ENCODE results near the gene ADARB2.
"Not testable (repeated sequence)": the region's sequence is repeated elsewhere in the genome, so short reads cannot be mapped to it uniquely, and the experiment has no call there.

ADARB2 gene

GRCh38 chr10:1159131-1160061 is 577.9 kb downstream of the ADARB2 start:
- ChIA-PET POLR2A (interaction anchor here (0.6 kb wide), 1 partner anchor 35 kb away, joined by 3 read pairs; no protein-coding TSS in a partner anchor), CTCF (interaction anchor here (0.7 to 1.1 kb wide), 2 partner anchors 48 to 1885 kb away, joined by 3 to 5 read pairs; no protein-coding TSS in a partner anchor)
- TF ChIP-seq ZNF548 (tag by site-specific recombination; IDR thresholded peaks at IDR 0.05) (no peak), AEBP2 (tag by site-specific recombination; IDR thresholded peaks at IDR 0.05; ENCODE audit: borderline replicate concordance) (no peak), ZNF394 (tag by site-specific recombination; IDR thresholded peaks at IDR 0.05; ENCODE audit: borderline replicate concordance) (no peak)
- TF ChIP-seq, protein P1, sequence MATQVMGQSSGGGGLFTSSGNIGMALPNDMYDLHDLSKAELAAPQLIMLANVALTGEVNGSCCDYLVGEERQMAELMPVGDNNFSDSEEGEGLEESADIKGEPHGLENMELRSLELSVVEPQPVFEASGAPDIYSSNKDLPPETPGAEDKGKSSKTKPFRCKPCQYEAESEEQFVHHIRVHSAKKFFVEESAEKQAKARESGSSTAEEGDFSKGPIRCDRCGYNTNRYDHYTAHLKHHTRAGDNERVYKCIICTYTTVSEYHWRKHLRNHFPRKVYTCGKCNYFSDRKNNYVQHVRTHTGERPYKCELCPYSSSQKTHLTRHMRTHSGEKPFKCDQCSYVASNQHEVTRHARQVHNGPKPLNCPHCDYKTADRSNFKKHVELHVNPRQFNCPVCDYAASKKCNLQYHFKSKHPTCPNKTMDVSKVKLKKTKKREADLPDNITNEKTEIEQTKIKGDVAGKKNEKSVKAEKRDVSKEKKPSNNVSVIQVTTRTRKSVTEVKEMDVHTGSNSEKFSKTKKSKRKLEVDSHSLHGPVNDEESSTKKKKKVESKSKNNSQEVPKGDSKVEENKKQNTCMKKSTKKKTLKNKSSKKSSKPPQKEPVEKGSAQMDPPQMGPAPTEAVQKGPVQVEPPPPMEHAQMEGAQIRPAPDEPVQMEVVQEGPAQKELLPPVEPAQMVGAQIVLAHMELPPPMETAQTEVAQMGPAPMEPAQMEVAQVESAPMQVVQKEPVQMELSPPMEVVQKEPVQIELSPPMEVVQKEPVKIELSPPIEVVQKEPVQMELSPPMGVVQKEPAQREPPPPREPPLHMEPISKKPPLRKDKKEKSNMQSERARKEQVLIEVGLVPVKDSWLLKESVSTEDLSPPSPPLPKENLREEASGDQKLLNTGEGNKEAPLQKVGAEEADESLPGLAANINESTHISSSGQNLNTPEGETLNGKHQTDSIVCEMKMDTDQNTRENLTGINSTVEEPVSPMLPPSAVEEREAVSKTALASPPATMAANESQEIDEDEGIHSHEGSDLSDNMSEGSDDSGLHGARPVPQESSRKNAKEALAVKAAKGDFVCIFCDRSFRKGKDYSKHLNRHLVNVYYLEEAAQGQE (tag by site-specific recombination; IDR thresholded peaks at IDR 0.05): no peak
- TF ChIP-seq, protein P2, sequence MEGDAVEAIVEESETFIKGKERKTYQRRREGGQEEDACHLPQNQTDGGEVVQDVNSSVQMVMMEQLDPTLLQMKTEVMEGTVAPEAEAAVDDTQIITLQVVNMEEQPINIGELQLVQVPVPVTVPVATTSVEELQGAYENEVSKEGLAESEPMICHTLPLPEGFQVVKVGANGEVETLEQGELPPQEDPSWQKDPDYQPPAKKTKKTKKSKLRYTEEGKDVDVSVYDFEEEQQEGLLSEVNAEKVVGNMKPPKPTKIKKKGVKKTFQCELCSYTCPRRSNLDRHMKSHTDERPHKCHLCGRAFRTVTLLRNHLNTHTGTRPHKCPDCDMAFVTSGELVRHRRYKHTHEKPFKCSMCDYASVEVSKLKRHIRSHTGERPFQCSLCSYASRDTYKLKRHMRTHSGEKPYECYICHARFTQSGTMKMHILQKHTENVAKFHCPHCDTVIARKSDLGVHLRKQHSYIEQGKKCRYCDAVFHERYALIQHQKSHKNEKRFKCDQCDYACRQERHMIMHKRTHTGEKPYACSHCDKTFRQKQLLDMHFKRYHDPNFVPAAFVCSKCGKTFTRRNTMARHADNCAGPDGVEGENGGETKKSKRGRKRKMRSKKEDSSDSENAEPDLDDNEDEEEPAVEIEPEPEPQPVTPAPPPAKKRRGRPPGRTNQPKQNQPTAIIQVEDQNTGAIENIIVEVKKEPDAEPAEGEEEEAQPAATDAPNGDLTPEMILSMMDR (tag by site-specific recombination; IDR thresholded peaks at IDR 0.05): no peak
- Histone ChIP-seq H3K27ac (ENCODE audit: extremely low read depth, low read depth, low read length) (no peak overlapping the region), H3K36me3 (ENCODE audit: control insufficient read depth in 2 of 2, insufficient read depth in 1 of 2, low read length in 2 of 2) (no peaks in the 10 kb centered on the region), H3K4me1 (ENCODE audit: control insufficient read depth, insufficient read depth, low read length) (no peaks in the 10 kb centered on the region), H3K9me3 (ENCODE audit: control insufficient read depth, insufficient read depth, low read depth, low read length) (no peaks in the 10 kb centered on the region), H3K4me3 (ENCODE audit: low read depth, low read length) (no peak overlapping the region)

GRCh38 chr10:1158536-1158935 is 578.8 kb downstream of the ADARB2 start:
- H3K9me3 ChIP-seq (ENCODE audit: control insufficient read depth, insufficient read depth, low read depth, low read length); H3K27ac ChIP-seq (ENCODE audit: extremely low read depth, low read depth, low read length); H3K4me3 ChIP-seq (ENCODE audit: low read depth, low read length); H3K4me1 ChIP-seq (ENCODE audit: control insufficient read depth, insufficient read depth, low read length); H3K36me3 ChIP-seq (ENCODE audit: control insufficient read depth in 2 of 2, insufficient read depth in 1 of 2, low read length in 2 of 2): not testable (repeated sequence)
- POLR2A ChIA-PET: interaction anchor here (0.6 kb wide), 1 partner anchor 34 kb away, joined by 3 read pairs; no protein-coding TSS in a partner anchor
- CTCF ChIA-PET: interaction anchor here (1.1 kb wide), 1 partner anchor 47 kb away, joined by 3 read pairs; no protein-coding TSS in a partner anchor

- POLR2A ChIA-PET: no interaction called here
- H3K9me3 ChIP-seq (ENCODE audit: control insufficient read depth, insufficient read depth, low read depth, low read length): no peaks in the 10 kb centered on the region
- H3K27ac ChIP-seq (ENCODE audit: extremely low read depth, low read depth, low read length): no peak overlapping the region
- H3K4me3 ChIP-seq (ENCODE audit: low read depth, low read length): no peak overlapping the region
- H3K4me1 ChIP-seq (ENCODE audit: control insufficient read depth, insufficient read depth, low read length): no peaks in the 10 kb centered on the region
- CTCF ChIA-PET: interaction anchor here (1.1 kb wide), 1 partner anchor 47 kb away, joined by 3 read pairs; no protein-coding TSS in a partner anchor
- H3K36me3 ChIP-seq (ENCODE audit: control insufficient read depth in 2 of 2, insufficient read depth in 1 of 2, low read length in 2 of 2): no peaks in the 10 kb centered on the region
- TF ChIP-seq, protein P3, sequence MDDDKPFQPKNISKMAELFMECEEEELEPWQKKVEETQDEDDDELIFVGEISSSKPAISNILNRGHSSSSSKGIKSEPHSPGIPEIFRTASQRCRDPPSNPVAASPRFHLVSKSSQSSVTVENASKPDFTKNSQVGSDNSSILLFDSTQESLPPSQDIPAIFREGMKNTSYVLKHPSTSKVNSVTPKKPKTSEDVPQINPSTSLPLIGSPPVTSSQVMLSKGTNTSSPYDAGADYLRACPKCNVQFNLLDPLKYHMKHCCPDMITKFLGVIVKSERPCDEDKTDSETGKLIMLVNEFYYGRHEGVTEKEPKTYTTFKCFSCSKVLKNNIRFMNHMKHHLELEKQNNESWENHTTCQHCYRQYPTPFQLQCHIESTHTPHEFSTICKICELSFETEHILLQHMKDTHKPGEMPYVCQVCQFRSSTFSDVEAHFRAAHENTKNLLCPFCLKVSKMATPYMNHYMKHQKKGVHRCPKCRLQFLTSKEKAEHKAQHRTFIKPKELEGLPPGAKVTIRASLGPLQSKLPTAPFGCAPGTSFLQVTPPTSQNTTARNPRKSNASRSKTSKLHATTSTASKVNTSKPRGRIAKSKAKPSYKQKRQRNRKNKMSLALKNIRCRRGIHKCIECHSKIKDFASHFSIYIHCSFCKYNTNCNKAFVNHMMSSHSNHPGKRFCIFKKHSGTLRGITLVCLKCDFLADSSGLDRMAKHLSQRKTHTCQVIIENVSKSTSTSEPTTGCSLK (tag by site-specific recombination; IDR thresholded peaks at IDR 0.05): no peak
- TF ChIP-seq ZNF121 (tag by site-specific recombination; IDR thresholded peaks at IDR 0.05): no peak
- no peak for TF ChIP-seq ZNF221 (tag by site-specific recombination; IDR thresholded peaks at IDR 0.05; ENCODE audit: borderline replicate concordance)
- no peak for TF ChIP-seq ZNF510 (tag by site-specific recombination; IDR thresholded peaks at IDR 0.05; ENCODE audit: insufficient replicate concordance)
- TF ChIP-seq, protein P4, sequence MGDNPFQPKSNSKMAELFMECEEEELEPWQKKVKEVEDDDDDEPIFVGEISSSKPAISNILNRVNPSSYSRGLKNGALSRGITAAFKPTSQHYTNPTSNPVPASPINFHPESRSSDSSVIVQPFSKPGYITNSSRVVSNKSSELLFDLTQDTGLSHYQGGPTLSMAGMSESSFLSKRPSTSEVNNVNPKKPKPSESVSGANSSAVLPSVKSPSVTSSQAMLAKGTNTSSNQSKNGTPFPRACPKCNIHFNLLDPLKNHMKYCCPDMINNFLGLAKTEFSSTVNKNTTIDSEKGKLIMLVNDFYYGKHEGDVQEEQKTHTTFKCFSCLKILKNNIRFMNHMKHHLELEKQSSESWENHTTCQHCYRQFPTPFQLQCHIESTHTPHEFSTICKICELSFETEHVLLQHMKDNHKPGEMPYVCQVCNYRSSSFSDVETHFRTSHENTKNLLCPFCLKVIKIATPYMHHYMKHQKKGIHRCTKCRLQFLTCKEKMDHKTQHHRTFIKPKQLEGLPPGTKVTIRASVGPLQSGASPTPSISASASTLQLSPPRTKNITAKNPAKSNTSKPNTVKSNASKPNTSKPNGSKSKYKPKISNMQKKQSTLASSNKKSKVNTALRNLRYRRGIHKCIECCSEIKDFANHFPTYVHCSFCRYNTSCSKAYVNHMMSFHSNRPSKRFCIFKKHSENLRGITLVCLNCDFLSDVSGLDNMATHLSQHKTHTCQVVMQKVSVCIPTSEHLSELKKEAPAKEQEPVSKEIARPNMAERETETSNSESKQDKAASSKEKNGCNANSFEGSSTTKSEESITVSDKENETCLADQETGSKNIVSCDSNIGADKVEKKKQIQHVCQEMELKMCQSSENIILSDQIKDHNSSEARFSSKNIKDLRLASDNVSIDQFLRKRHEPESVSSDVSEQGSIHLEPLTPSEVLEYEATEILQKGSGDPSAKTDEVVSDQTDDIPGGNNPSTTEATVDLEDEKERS (tag by site-specific recombination; IDR thresholded peaks at IDR 0.05): no peak
- no peak for TF ChIP-seq ZNF37A (tag by site-specific recombination; IDR thresholded peaks at IDR 0.05)
- TF ChIP-seq, protein P1 (tag by site-specific recombination; IDR thresholded peaks at IDR 0.05): no peak
Measured at GRCh38 chr10:1158066-1158465, 579.3 kb downstream of the ADARB2 start.
